WTC11 (cell line): ENCODE data around the gene ZNF429. TPM values are rescaled to one million over a fixed set of nuclear protein-coding genes. Genes with fewer than 3 reads are reported as not detected.

Experiments used
- ATAC-seq: fragments of 200-7000 bp; cut with Tn5 transposase; 2 replicates; pipeline ENCODE4 v1.10.0; 2021; ENCODE audit warnings: mild to moderate bottlenecking, moderate library complexity
- Bru-seq: library from RNA; stranded (reverse); fragments of 400-500 nt; gene quantifications from one replicate; lab custom pipeline; 2021; lab: Mats Ljungman, UMichigan
- CTCF ChIA-PET: fragments of 300-600 bp; sonication (Branson Sonifier 250); formaldehyde crosslinking; loops from one replicate; lab custom pipeline; 2021; ENCODE audit warnings: antibody characterized with exemption; lab: Charles Lee
- POLR2A ChIA-PET: fragments of 350-600 bp; sonication (Branson Sonifier 250); formaldehyde crosslinking; loops from one replicate; lab custom pipeline; 2021; ENCODE audit warnings: antibody characterized with exemption; lab: Charles Lee
- DNase-seq: peaks from one replicate; pipeline ENCODE4 v3.0.0; 2021; ENCODE audit warnings: low spot score
- H3K27ac Mint-ChIP-seq: 2 replicates; pipeline ENCODE4 v1.8.0; 2021; ENCODE audit warnings: mixed read lengths
- H3K27me3 Mint-ChIP-seq: 2 replicates; pipeline ENCODE4 v1.8.0; 2021; ENCODE audit warnings: low read depth, mild to moderate bottlenecking, moderate library complexity, mixed read lengths
- H3K36me3 Mint-ChIP-seq: 2 replicates; pipeline ENCODE4 v1.8.0; 2021; ENCODE audit warnings: mixed read lengths
- H3K4me1 Mint-ChIP-seq: 2 replicates; pipeline ENCODE4 v1.8.0; 2022; ENCODE audit warnings: mixed read lengths
- H3K4me3 Mint-ChIP-seq: 2 replicates; pipeline ENCODE4 v1.8.0; 2021; ENCODE audit warnings: mild to moderate bottlenecking, moderate library complexity, mixed read lengths
- H3K9me3 Mint-ChIP-seq: 2 replicates; pipeline ENCODE4 v1.8.0; 2021; ENCODE audit warnings: mixed read lengths
- ESRRA ChIP-seq: sonication (generic); formaldehyde crosslinking; IDR thresholded peaks from 2 replicates; pipeline ENCODE4 v1.8.1; 2022; ENCODE audit warnings: mild to moderate bottlenecking, missing genetic modification reagents, borderline replicate concordance
- ETV6 ChIP-seq: sonication (generic); formaldehyde crosslinking; IDR thresholded peaks from 2 replicates; pipeline ENCODE4 v1.8.1; 2022; ENCODE audit warnings: mild to moderate bottlenecking, missing genetic modification reagents
- GABPB1 ChIP-seq: sonication (generic); formaldehyde crosslinking; IDR thresholded peaks from 2 replicates; pipeline ENCODE4 v1.8.1; 2023; ENCODE audit warnings: mild to moderate bottlenecking, missing genetic modification reagents
- HMGA2 ChIP-seq: fragments of 250-450 bp; sonication (Bioruptor Pico); IDR thresholded peaks from 2 replicates; pipeline ENCODE4 v1.4.0; 2021; ENCODE audit warnings: mild to moderate bottlenecking, moderate library complexity
- KAT7 ChIP-seq: sonication (generic); formaldehyde crosslinking; IDR thresholded peaks from 2 replicates; pipeline ENCODE4 v1.8.1; 2023; ENCODE audit warnings: missing genetic modification reagents, mild to moderate bottlenecking, borderline replicate concordance
- MXD4 ChIP-seq: fragments of 250-450 bp; sonication (Bioruptor Pico); IDR thresholded peaks from 2 replicates; pipeline ENCODE4 v1.8.0; 2021; ENCODE audit warnings: mild to moderate bottlenecking, moderate library complexity, borderline replicate concordance
- NFE2L1 ChIP-seq: sonication (generic); formaldehyde crosslinking; IDR thresholded peaks from 2 replicates; pipeline ENCODE4 v1.8.1; 2023; ENCODE audit warnings: missing genetic modification reagents
- NFYB ChIP-seq: sonication (generic); formaldehyde crosslinking; conservative IDR thresholded peaks from 2 replicates; pipeline ENCODE4 v1.8.0; 2022; ENCODE audit warnings: low read depth, missing genetic modification reagents
- RORB ChIP-seq: fragments of 250-450 bp; sonication (Bioruptor Pico); IDR thresholded peaks from 2 replicates; pipeline ENCODE4 v1.9.0; 2021; ENCODE audit warnings: mild to moderate bottlenecking
- SP1 ChIP-seq: sonication (generic); formaldehyde crosslinking; conservative IDR thresholded peaks from 2 replicates; pipeline ENCODE4 v1.8.1; 2022; ENCODE audit warnings: missing genetic modification reagents
- TCF7 ChIP-seq: sonication (generic); formaldehyde crosslinking; IDR thresholded peaks from 2 replicates; pipeline ENCODE4 v1.8.0; 2022; ENCODE audit warnings: mild to moderate bottlenecking, low read depth, missing genetic modification reagents, moderate library complexity
- ZNF423 ChIP-seq: fragments of 250-450 bp; sonication (Bioruptor Pico); IDR thresholded peaks from 2 replicates; pipeline ENCODE4 v2.1.2; 2022; ENCODE audit warnings: mild to moderate bottlenecking, moderate library complexity
- long read RNA-seq, 3 experiments: library from RNA in 1 of 3; library from capped mRNA in 1 of 3; library from polyadenylated mRNA in 1 of 3; unstranded in 2 of 3; stranded (forward) in 1 of 3; transcript quantifications; one replicate each; pipeline ENCODE4 v2.0.0, GENCODE V29; 2021
- total RNA-seq: library from RNA; stranded (reverse); gene quantifications from 3 replicates; pipeline ENCODE4 v1.2.3, GENCODE V29; 2021
- TF ChIP-seq, protein P1 (sequence below): sonication (generic); formaldehyde crosslinking; IDR thresholded peaks from 2 replicates; pipeline ENCODE4 v1.8.1; 2023; ENCODE audit warnings: mild to moderate bottlenecking, missing genetic modification reagents
- TF ChIP-seq, protein P2 (sequence below): sonication (generic); formaldehyde crosslinking; IDR thresholded peaks from 2 replicates; pipeline ENCODE4 v1.8.1; 2022; ENCODE audit warnings: mild to moderate bottlenecking, missing genetic modification reagents, moderate library complexity, borderline replicate concordance

Gene ZNF429
- total RNA-seq (7.7 to 9.2 TPM (median 9.1 TPM) in 3 replicates), Bru-seq, nascent RNA (percentile 63 among the genes with signal in this experiment)
- long read RNA-seq, experiment 1, transcript ZNF429-201 (4 exons, 2,233 nt), result major isoform, 15 of 42 reads
- long read RNA-seq, experiment 1, partial matches to known transcripts, result 3 of 42 reads
- long read RNA-seq, experiment 1, other reads (novel, unspliced or antisense), result 21 of 42 reads
- long read RNA-seq, experiment 2, partial matches to known transcripts, result 0 of 18 reads
- long read RNA-seq, experiment 2, other reads (novel, unspliced or antisense), result 18 of 18 reads
- long read RNA-seq, experiment 3, partial matches to known transcripts, result 2 of 18 reads
- long read RNA-seq, experiment 3, other reads (novel, unspliced or antisense), result 15 of 18 reads

DNA sequence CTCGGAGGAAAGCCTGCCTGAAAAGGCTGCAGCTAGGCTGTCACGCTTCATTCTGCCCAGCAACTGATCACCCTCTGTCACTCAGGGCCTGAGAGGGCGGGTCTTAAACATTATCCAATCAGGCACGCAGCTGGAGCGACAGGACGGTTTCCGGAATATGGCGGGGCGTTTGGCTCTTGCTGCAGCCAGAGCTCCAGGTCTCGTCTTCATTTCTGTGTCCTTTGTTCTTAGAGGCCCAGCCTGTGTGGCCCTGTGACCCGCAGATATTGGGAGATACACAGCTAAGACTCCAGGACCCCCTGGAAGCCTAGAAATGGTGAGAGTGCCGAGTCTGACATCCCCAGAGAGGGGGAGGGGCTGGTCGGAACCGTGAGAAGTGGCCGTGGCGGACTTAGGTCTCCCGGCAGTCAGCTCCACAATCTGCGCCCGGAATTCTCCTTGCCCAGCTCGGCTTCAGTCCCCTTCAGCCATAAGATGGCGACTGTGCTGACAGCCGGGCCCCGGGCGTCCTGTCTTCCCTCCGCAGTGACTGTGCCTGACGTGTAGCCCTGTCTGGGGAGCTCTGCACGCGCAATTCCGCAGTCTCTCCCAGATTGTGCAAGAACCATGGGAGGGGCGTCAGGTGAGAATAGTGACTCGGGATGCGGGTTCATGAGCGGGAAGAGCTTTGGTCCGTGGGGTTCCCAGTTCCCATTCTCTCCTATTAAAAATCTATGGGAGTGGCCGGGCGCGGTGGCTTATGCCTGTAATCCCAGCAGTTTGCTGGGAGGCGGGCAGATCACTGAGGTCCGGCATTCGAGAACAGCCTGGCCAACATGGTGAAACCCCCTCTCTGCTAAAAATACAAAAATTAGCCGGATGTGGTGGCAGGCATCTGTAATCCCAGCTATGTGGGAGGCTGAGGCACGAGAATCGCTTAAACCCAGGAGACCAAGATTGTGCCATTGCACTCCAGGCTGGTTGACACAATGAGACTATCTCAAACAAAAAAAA is at the start of gene ZNF429:
Gene ZNF429, plus strand, starts transcription at position 144 of the 993 bp plus-strand sequence. Its CDS starts 170 bp downstream, at position 314.
- ATAC-seq (peak; percentile 99), DNase-seq (peak; percentile 89)
- Mint-ChIP-seq H3K36me3 (peaks cover 44% of the 10 kb centered on the region), H3K4me1 (peaks cover 2% of the 10 kb centered on the region; the same call in 1 of the 2 replicates), H3K27ac (peak within 1 kb of the TSS; percentile 99), H3K9me3 (peaks cover 39% of the 10 kb centered on the region), H3K27me3 (no peaks in the 10 kb centered on the region), H3K4me3 (peak within 1 kb of the TSS; percentile 99)
- 0 out of 2 replicates have a peak, but pooled peaks have one; percentile 11 for TF ChIP-seq ETV6 (CRISPR knock-in tag)
- no peak for TF ChIP-seq NFE2L1
- ChIA-PET CTCF (interaction anchor here (0.6 to 2.1 kb wide), 5 partner anchors 22 to 1245 kb away, joined by 3 to 22 read pairs (median 4); no protein-coding TSS in a partner anchor), POLR2A (interaction anchor here (0.6 to 1.7 kb wide), 9 partner anchors 14 to 346 kb away, joined by 3 to 10 read pairs (median 4); partner anchors contain the start of genes ZNF100, ZNF43 and ZNF708)

DNA sequence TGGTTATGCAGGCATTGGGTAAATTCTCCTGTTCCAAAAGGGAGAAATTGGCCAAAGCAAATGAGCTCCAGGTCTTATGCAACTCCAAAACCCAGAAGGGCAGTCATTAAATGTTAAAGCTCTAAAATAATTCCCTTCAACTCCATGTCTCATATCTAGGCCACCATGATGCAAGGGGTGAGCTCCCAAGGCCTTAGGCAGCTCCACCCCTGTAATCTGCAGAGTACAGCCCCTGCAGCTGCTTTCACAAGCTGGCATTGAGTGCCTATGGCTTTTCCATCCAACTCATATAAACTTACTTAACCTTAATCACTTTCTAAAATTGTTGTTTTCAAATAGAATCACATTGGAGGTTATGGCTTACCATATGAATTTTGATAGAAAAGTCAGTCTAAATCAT is 44.7 kb upstream of the ZNF429 start:
- no peak for TF ChIP-seq NFYB (CRISPR knock-in tag)
- no peak for TF ChIP-seq GABPB1 (CRISPR knock-in tag)
- TF ChIP-seq SP1 (CRISPR knock-in tag), result no peak
- no peak overlapping the region for H3K27ac Mint-ChIP-seq
- peaks cover 45% of the 10 kb centered on the region for H3K36me3 Mint-ChIP-seq
- ATAC-seq, result no peak
- CTCF ChIA-PET, result interaction anchor here (1.2 kb wide), 1 partner anchor 23 kb away, joined by 4 read pairs; no protein-coding TSS in a partner anchor
- peaks cover 3% of the 10 kb centered on the region; the same call in 1 of the 2 replicates for H3K27me3 Mint-ChIP-seq
- peaks cover 9% of the 10 kb centered on the region; the same call in 1 of the 2 replicates for H3K4me1 Mint-ChIP-seq
- H3K4me3 Mint-ChIP-seq, result no peak overlapping the region
- peaks cover 24% of the 10 kb centered on the region for H3K9me3 Mint-ChIP-seq
- POLR2A ChIA-PET, result interaction anchor here (0.6 kb wide), 1 partner anchor 515 kb away, joined by 3 read pairs; no protein-coding TSS in a partner anchor
- no peak for DNase-seq

DNA sequence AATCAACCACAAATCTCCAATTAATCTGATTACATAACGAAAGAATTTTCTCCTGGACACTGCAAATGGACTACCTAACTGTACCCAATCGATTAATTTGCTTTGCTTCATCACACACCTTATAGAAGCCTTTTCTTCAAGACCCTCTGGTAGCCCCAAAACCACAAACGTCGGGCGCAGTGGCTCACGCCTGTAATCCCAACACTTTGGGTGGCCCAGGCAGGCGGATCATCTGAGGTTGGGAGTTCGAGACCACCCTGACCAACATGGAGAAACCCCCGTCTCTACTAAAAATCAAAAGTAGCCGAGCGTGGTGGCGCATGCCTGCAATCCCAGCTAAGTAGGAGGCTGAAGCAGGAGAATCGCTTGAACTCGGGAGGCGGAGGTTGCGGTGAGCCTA is 42.9 kb upstream of the ZNF429 start:
- H3K4me1 Mint-ChIP-seq, result peaks cover 9% of the 10 kb centered on the region; the same call in 1 of the 2 replicates
- no peak for ATAC-seq
- H3K9me3 Mint-ChIP-seq, result peaks cover 18% of the 10 kb centered on the region
- H3K27ac Mint-ChIP-seq, result no peak overlapping the region
- POLR2A ChIA-PET, result interaction anchor here (1.8 to 1.9 kb wide), 2 partner anchors 43 to 104 kb away, joined by 7 to 10 read pairs; partner anchors contain the start of genes ZNF429 and ZNF738
- H3K36me3 Mint-ChIP-seq, result peaks cover 28% of the 10 kb centered on the region
- H3K4me3 Mint-ChIP-seq, result peak overlapping the region; percentile 100
- TF ChIP-seq HMGA2 (CRISPR knock-in tag) (no peak), MXD4 (CRISPR knock-in tag) (no peak), KAT7 (CRISPR knock-in tag) (no peak), RORB (no peak), ESRRA (CRISPR knock-in tag) (no peak), ZNF423 (no peak), TCF7 (CRISPR knock-in tag) (no peak)
- TF ChIP-seq, protein P1, sequence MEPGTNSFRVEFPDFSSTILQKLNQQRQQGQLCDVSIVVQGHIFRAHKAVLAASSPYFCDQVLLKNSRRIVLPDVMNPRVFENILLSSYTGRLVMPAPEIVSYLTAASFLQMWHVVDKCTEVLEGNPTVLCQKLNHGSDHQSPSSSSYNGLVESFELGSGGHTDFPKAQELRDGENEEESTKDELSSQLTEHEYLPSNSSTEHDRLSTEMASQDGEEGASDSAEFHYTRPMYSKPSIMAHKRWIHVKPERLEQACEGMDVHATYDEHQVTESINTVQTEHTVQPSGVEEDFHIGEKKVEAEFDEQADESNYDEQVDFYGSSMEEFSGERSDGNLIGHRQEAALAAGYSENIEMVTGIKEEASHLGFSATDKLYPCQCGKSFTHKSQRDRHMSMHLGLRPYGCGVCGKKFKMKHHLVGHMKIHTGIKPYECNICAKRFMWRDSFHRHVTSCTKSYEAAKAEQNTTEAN (CRISPR knock-in tag), result no peak
- TF ChIP-seq, protein P2, sequence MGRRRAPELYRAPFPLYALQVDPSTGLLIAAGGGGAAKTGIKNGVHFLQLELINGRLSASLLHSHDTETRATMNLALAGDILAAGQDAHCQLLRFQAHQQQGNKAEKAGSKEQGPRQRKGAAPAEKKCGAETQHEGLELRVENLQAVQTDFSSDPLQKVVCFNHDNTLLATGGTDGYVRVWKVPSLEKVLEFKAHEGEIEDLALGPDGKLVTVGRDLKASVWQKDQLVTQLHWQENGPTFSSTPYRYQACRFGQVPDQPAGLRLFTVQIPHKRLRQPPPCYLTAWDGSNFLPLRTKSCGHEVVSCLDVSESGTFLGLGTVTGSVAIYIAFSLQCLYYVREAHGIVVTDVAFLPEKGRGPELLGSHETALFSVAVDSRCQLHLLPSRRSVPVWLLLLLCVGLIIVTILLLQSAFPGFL (CRISPR knock-in tag), result no peak
- TF ChIP-seq, all 79 proteins: peak for 0
- H3K27me3 Mint-ChIP-seq, result peaks cover 8% of the 10 kb centered on the region
- no peak for DNase-seq
- CTCF ChIA-PET, result interaction anchor here (2.5 kb wide), 1 partner anchor 21 kb away, joined by 18 read pairs; no protein-coding TSS in a partner anchor
